ENCODE data around the gene PHLDA2. TPM values are rescaled to one million over a fixed set of nuclear protein-coding genes. Genes with fewer than 3 reads are reported as not detected.

PHLDA2 gene
- total RNA-seq, 4 donors from 2014 or later = 7.0 to 26.4 (median 18.2) TPM

DNA sequence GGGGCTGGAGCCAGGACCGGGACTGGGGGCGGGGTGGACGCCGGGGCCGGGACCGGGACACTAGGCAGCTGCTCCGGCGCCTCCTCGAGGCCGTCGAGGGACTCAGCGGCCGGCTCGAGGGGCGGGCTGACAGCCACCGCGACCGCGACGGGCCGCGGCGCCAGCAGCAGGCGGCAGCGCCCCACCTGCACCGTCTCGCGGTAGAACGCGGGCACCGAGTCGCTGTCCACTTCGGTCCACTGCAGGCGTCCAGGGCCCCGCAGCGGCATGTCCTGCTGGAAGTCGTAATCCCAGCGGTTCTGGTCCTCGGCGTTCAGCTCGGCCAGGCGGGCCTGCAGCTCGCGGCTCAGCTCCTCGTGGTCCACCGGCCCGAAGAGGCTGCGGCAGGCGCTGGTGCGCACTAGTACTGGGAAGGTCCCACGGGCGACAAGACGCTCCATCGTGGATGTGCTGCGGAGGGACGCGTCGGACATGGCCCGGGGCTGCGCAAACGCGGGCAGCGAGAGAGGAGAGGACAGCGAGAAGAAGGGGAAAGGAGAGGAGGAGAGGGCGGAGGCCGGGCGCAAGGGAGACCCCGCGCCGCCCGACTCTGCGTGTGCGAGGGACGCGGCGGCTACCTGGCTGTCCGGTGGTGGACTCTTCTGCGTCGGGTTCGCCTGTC is 44.1 kb downstream of the PHLDA2 start:
- no peaks in the 10 kb centered on the region for H3K27me3 ChIP-seq
- TF ChIP-seq, protein P1, sequence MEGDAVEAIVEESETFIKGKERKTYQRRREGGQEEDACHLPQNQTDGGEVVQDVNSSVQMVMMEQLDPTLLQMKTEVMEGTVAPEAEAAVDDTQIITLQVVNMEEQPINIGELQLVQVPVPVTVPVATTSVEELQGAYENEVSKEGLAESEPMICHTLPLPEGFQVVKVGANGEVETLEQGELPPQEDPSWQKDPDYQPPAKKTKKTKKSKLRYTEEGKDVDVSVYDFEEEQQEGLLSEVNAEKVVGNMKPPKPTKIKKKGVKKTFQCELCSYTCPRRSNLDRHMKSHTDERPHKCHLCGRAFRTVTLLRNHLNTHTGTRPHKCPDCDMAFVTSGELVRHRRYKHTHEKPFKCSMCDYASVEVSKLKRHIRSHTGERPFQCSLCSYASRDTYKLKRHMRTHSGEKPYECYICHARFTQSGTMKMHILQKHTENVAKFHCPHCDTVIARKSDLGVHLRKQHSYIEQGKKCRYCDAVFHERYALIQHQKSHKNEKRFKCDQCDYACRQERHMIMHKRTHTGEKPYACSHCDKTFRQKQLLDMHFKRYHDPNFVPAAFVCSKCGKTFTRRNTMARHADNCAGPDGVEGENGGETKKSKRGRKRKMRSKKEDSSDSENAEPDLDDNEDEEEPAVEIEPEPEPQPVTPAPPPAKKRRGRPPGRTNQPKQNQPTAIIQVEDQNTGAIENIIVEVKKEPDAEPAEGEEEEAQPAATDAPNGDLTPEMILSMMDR (IDR thresholded peaks at IDR 0.05) = peak in 1 of 2 donors; percentile 32
- TF ChIP-seq EP300 (IDR thresholded peaks at IDR 0.05) = no peak
- peaks cover 41% of the 10 kb centered on the region for H3K4me1 ChIP-seq
- H3K9me3 ChIP-seq = no peaks in the 10 kb centered on the region
- peak in 1 of 2 donors; percentile 79 for DNase-seq (ENCODE audit: low spot score in 2 of 2)
- H3K27ac ChIP-seq = peak overlapping the region; percentile 67
- under 1% methylated on average over 57 of the region's 80 CpGs for WGBS
- H3K4me3 ChIP-seq = peak overlapping the region; percentile 75
- no peaks in the 10 kb centered on the region for H3K36me3 ChIP-seq

DNA sequence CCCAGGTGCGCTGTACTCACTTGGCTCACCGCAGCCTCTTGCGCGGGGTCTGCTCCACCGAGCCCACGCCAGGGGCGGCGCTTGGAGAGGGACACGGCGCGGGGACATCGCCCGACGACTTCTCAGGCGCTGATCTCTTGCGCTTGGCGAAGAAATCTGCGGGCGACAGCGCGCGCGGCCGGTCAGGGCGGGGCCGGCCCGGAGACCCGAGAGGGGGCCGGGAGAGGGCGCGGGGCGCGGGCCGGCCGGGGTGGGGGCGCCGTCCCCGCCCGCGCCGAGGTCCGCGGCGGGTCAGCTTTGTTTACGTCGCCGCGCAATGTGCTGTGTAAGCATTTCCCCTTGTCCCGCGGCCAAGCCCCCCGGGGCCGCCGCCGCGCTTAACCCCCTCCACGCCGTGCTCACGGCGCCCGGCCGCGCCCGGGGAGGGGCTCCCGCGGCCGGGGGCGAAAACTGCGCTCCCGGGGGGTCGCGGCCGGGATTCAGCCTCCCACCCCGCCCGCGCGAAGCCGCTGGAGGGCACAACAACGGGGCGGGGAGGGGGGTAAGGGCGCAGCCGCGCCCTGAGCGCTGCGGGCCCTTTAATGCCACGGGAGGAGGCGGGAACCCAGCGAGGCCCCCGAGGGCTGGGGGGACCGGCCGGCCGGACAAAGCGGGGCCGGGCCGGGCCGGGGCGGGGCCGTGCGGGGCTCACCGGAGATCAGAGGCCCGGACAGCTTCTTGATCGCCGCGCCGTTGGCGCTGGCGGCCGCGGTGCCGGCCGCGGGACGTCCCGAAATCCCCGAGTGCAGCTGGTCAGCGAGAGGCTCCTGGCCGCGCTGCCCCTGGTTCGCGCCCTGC is 45.0 kb downstream of the PHLDA2 start:
- 0% methylated on average over 11 of the region's 119 CpGs for WGBS
- DNase-seq (ENCODE audit: low spot score in 2 of 2) = peak in 1 of 2 donors; percentile 82
- no peaks in the 10 kb centered on the region for H3K36me3 ChIP-seq

DNA sequence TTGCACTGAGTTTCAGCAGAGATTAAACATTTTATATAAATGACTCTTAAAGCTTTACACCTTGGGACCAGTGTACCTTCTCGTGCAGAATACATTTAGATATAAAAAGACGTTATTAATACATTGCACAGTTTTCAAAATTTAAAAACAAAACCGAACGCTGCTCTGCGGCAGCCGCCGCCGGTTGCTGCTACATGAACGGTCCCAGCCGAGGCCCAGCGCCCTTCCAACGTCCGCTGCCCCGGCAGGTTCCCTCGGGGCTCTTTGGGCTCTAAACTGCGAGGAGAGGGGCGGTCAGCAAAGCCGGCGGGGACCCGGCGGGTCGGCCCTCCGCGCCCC is 45.6 kb downstream of the PHLDA2 start:
- DNase-seq (ENCODE audit: low spot score in 2 of 2) = no peak
- 2% methylated on average over 14 of the region's 24 CpGs for WGBS
- no peaks in the 10 kb centered on the region for H3K36me3 ChIP-seq
- H3K27me3 ChIP-seq = no peaks in the 10 kb centered on the region
- TF ChIP-seq POLR2AphosphoS5 (IDR thresholded peaks at IDR 0.05) (no peak), POLR2A (IDR thresholded peaks at IDR 0.05) (no peak), EP300 (IDR thresholded peaks at IDR 0.05) (no peak)
- TF ChIP-seq, protein P1 (IDR thresholded peaks at IDR 0.05) = no peak
- no peaks in the 10 kb centered on the region for H3K9me3 ChIP-seq
- H3K27ac ChIP-seq = peak overlapping the region; percentile 69
- H3K4me3 ChIP-seq = peak overlapping the region; percentile 75
- peaks cover 41% of the 10 kb centered on the region for H3K4me1 ChIP-seq

More for the DNA sequence above, 45.0 kb downstream of the PHLDA2 start:
- H3K9me3 ChIP-seq = no peaks in the 10 kb centered on the region
- H3K4me3 ChIP-seq = peak overlapping the region; percentile 75
- H3K4me1 ChIP-seq = peaks cover 41% of the 10 kb centered on the region
- H3K27ac ChIP-seq = peak overlapping the region; percentile 69
- TF ChIP-seq POLR2AphosphoS5 (IDR thresholded peaks at IDR 0.05) (no peak), POLR2A (IDR thresholded peaks at IDR 0.05) (no peak), EP300 (IDR thresholded peaks at IDR 0.05) (no peak)
- TF ChIP-seq, protein P1 (IDR thresholded peaks at IDR 0.05) = no peak
- H3K27me3 ChIP-seq = no peaks in the 10 kb centered on the region

DNA sequence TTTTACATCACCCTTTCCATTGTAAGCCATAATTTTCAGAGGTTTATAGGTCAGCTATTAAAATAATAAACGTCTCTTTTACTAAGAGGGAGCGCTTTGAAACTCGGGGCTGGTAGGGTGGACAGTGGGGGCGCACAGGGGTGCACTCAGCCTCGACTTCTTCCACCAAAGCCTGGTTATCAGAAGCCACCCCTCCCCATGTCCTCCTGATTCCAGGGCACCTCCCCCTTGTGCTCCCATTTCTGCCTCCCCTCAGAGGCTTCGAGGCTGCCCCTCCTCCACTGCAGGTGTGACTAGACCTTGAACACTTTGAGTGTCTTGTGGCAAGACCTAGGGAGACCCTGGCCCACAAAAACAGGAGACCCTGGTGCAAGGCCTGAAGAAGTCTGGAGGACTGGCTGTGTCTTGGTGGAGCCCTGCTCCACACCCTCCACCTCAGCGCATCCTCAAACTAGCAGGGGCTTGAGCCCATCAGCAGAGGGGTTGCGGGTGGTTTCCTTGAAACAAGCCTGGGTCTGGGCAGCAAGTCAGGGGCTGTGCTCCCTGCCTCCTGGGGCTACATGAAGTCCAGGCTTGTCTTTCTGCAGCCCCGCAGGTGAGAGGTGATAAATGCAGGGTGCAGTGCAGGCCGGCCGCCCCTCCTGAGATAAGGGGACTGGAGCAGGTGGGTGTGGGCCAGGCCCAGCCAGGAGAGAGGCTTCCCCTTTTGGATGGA is 46.7 kb downstream of the PHLDA2 start:
- Histone ChIP-seq H3K27me3 (no peaks in the 10 kb centered on the region), H3K27ac (no peak overlapping the region), H3K36me3 (no peaks in the 10 kb centered on the region), H3K4me1 (peaks cover 34% of the 10 kb centered on the region), H3K4me3 (peak overlapping the region; percentile 75), H3K9me3 (no peaks in the 10 kb centered on the region)
- 74% methylated on average over 8 of the region's 11 CpGs for WGBS
- DNase-seq (ENCODE audit: low spot score in 2 of 2) = no peak
- TF ChIP-seq EP300 (IDR thresholded peaks at IDR 0.05) (no peak), POLR2A (IDR thresholded peaks at IDR 0.05) (no peak)

DNA sequence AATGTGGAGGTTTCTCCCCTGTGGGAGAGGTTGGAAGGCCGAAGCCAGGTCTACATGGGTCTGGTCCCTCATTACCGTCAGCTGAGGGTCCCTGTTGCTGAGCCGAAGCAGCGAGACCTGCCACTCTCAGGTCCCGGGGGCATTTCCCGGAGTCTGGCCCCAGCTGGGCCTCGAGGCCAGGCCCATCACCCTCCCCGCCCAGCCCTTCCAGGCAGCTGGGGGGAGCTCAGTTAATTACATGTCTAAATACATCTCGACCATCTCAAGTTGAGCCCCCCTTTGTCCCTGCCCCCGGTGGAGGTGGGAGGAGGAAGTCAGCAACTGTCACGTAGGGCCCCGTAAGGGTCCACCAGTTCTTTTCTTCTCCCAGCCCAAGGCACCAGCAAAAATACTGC is 47.2 kb downstream of the PHLDA2 start:
- Histone ChIP-seq H3K27me3 (no peaks in the 10 kb centered on the region), H3K36me3 (no peaks in the 10 kb centered on the region), H3K4me1 (peaks cover 31% of the 10 kb centered on the region), H3K27ac (no peak overlapping the region), H3K4me3 (no peak overlapping the region), H3K9me3 (no peaks in the 10 kb centered on the region)
- TF ChIP-seq POLR2AphosphoS5 (IDR thresholded peaks at IDR 0.05) = no peak
- TF ChIP-seq EP300 (IDR thresholded peaks at IDR 0.05) = no peak
- TF ChIP-seq, protein P1 (IDR thresholded peaks at IDR 0.05) = no peak
- TF ChIP-seq POLR2A (IDR thresholded peaks at IDR 0.05) = no peak
- WGBS = 63% methylated on average over 11 of the region's 12 CpGs
- DNase-seq (ENCODE audit: low spot score in 2 of 2) = no peak

All from suprapubic skin (tissue), 4 donors.